Tibial nerve (tissue), 4 donors: ENCODE data around the gene EFNB3. TPM values are rescaled to one million over a fixed set of nuclear protein-coding genes. Genes with fewer than 3 reads are reported as not detected.

ENCODE experiments used
- DNase-seq, 2 donors: peaks; one replicate each; pipeline ENCODE4 v3.0.0-alpha.2; 2019; ENCODE audit warnings: low spot score in 2 of 2
- H3K27ac ChIP-seq, 4 donors: fragments of 200-600 bp; sonication (generic) in 3 of 4; one replicate each; pipeline ENCODE4 v1.5.1; 2017 to 2019; ENCODE audit warnings: mild to moderate bottlenecking in 1 of 4
- H3K27me3 ChIP-seq, 2 donors: fragments of 200-600 bp; sonication (generic) in 1 of 2; one replicate each; pipeline versions ENCODE4 v1.5.1 to v1.6.0; 2017 to 2019
- H3K36me3 ChIP-seq, 3 donors: fragments of 200-600 bp; sonication (generic); one replicate each; pipeline ENCODE4 v1.5.1; 2018 to 2019
- H3K4me1 ChIP-seq, 4 donors: fragments of 200-600 bp; sonication (generic) in 3 of 4; one replicate each; pipeline ENCODE4 v1.5.1; 2017 to 2019
- H3K4me3 ChIP-seq, 4 donors: fragments of 200-600 bp; sonication (generic) in 3 of 4; one replicate each; pipeline ENCODE4 v1.5.1; 2017 to 2019; ENCODE audit warnings: mild to moderate bottlenecking in 1 of 4, moderate library complexity in 1 of 4
- H3K9me3 ChIP-seq, 4 donors: fragments of 200-600 bp; sonication (generic) in 3 of 4; one replicate each; pipeline ENCODE4 v1.5.1; 2017 to 2019
- CTCF ChIP-seq, 5 experiments: fragments of 200-600 bp in 3 of 5; fragments of 450-650 bp in 2 of 5; sonication (generic) in 3 of 5; IDR thresholded peaks; one replicate each; pipeline ENCODE4 v1.5.1; 2016 to 2019; ENCODE audit warnings: antibody characterized with exemption in 5 of 5, mild to moderate bottlenecking in 3 of 5, moderate library complexity in 2 of 5
- EP300 ChIP-seq, 2 donors: sonication (generic); formaldehyde crosslinking; IDR thresholded peaks; one replicate each; pipeline ENCODE4 v1.6.1; 2017; ENCODE audit warnings: antibody characterized with exemption in 2 of 2, mild to moderate bottlenecking in 1 of 2
- POLR2A ChIP-seq, 2 donors: fragments of 450-650 bp; IDR thresholded peaks; one replicate each; pipeline ENCODE4 v1.6.1; 2017; ENCODE audit warnings: antibody characterized with exemption in 2 of 2, mild to moderate bottlenecking in 2 of 2, moderate library complexity in 2 of 2
- WGBS, 2 donors: methylation state at CpG; one replicate each; pipeline ENCODE4 v1.1.5; 2018; 5-methylcytosine and 5-hydroxymethylcytosine counted together
- total RNA-seq, 4 donors: library from RNA; depleted of rRNA; stranded (reverse); fragments of >200 nt; gene quantifications; one replicate each; pipeline ENCODE4 v1.1.0, GENCODE V29; 2016

EFNB3 gene
- total RNA-seq, 4 donors from 2014 or later = 0.20 to 0.21 TPM; not detected in 2

DNA sequence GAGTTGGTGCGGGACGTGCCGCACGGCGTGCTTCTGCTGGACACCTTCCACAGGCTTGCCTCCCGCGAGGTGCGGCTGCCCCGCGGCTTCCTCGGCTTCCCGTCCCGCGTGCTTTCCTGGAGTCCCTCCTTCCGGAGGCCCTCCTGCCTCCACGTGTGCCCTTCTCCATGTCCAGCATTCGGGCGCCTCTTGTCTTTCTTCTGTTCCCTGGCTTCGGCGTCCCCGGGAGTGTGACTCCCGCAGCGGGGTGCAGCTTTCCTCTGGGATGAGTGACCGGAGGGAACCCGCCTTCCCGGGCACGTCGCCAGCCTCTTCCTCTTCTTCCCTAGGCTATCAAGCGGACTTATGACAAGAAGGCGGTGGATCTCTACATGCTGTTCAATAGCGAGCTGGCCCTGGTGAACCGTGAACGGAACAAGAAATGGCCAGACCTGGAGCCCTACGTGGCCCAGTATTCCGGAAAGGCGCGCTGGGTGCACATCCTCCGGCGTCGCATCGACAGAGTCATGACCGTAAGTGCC lies 35.5 kb downstream of the EFNB3 start:
- H3K36me3 ChIP-seq = no peaks in the 10 kb centered on the region
- DNase-seq = no peak
- peaks cover 0 to 42% of the 10 kb centered on the region in 2 donors for H3K27me3 ChIP-seq
- no peak overlapping the region for H3K4me3 ChIP-seq
- H3K4me1 ChIP-seq = no peaks in the 10 kb centered on the region
- WGBS, 2 donors = 76 to 77% methylated on average over 38 to 42 of the region's 42 CpGs
- H3K9me3 ChIP-seq = no peaks in the 10 kb centered on the region
- H3K27ac ChIP-seq = no peak overlapping the region
- no peak for TF ChIP-seq CTCF (IDR thresholded peaks at IDR 0.05)
- TF ChIP-seq POLR2A (IDR thresholded peaks at IDR 0.05) = no peak
- TF ChIP-seq EP300 (IDR thresholded peaks at IDR 0.05) = no peak

- DNase-seq = no peak
- peaks cover 0 to 6% (median 0%) of the 10 kb centered on the region in 4 donors for H3K4me1 ChIP-seq
- H3K27me3 ChIP-seq = peaks cover 0 to 36% of the 10 kb centered on the region in 2 donors
- no peak for TF ChIP-seq EP300 (IDR thresholded peaks at IDR 0.05)
- no peak for TF ChIP-seq CTCF (IDR thresholded peaks at IDR 0.05)
- H3K27ac ChIP-seq = no peak overlapping the region
- WGBS, 2 donors = 87 to 90% methylated on average over 10 of the region's 10 CpGs
- no peaks in the 10 kb centered on the region for H3K9me3 ChIP-seq
- no peak overlapping the region for H3K4me3 ChIP-seq
- H3K36me3 ChIP-seq = no peaks in the 10 kb centered on the region
Observed at GRCh38 chr17:7742729-7743128, 37.7 kb downstream of the EFNB3 start.

GRCh38 chr17:7744416-7744815 lies 39.4 kb downstream of the EFNB3 start:
- Histone ChIP-seq H3K4me1 (peaks cover 0 to 6% (median 0%) of the 10 kb centered on the region in 4 donors), H3K9me3 (no peaks in the 10 kb centered on the region), H3K27me3 (peaks cover 0 to 28% of the 10 kb centered on the region in 2 donors), H3K27ac (no peak overlapping the region), H3K4me3 (no peak overlapping the region), H3K36me3 (no peaks in the 10 kb centered on the region)
- 75 to 76% methylated on average over 8 of the region's 8 CpGs for WGBS, 2 donors
- DNase-seq = no peak
- TF ChIP-seq EP300 (IDR thresholded peaks at IDR 0.05) = no peak
- TF ChIP-seq CTCF (IDR thresholded peaks at IDR 0.05) = no peak
- TF ChIP-seq POLR2A (IDR thresholded peaks at IDR 0.05) = no peak

DNA sequence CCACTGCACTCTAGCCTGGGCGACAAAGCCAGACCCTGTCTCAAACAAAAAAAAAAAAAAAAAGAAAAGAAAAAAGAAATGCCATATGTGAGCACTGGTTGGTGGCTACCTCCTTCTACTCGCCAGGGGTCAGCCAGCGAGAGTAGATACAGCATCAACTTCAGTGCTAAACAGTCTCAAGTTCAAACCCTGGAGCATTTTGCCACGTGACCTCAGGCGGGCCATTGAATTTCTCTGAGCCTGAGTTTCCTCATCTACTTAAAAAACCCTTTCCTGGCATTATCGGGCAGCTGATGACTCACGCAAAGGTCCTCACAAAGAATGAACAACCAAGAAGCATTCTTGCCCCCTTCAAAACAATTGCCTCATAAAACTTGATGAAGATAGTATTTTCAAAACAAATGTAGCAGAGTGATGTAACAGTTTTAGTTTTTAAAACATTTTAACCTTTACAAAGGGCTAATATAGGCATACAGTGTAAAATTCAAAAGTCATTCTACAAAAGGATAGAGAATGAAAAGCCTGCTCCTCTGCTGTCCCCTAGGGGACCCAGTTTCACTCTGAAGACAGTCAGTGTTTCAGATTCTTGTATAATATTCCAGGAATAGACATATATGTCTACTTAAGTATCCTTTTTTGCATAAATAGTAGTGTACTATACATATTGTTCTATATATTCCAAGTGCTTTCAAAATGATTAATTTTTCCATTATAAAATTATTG lies 40.9 kb downstream of the EFNB3 start:
- Histone ChIP-seq H3K9me3 (peaks cover 0 to 2% (median 0%) of the 10 kb centered on the region in 4 donors), H3K4me3 (no peak overlapping the region), H3K27me3 (peaks cover 0 to 13% of the 10 kb centered on the region in 2 donors), H3K27ac (peak overlapping the region in 2 of 4 donors; percentile 18 to 39), H3K4me1 (peaks cover 0 to 6% (median 0%) of the 10 kb centered on the region in 4 donors), H3K36me3 (no peaks in the 10 kb centered on the region)
- WGBS, 2 donors = 31 to 37% methylated on average over 7 of the region's 7 CpGs
- TF ChIP-seq EP300 (IDR thresholded peaks at IDR 0.05) (no peak), CTCF (IDR thresholded peaks at IDR 0.05) (peak in 1 of 5 experiments; percentile 20), POLR2A (IDR thresholded peaks at IDR 0.05) (no peak)
- peak in 1 of 2 donors; percentile 10 for DNase-seq

DNA sequence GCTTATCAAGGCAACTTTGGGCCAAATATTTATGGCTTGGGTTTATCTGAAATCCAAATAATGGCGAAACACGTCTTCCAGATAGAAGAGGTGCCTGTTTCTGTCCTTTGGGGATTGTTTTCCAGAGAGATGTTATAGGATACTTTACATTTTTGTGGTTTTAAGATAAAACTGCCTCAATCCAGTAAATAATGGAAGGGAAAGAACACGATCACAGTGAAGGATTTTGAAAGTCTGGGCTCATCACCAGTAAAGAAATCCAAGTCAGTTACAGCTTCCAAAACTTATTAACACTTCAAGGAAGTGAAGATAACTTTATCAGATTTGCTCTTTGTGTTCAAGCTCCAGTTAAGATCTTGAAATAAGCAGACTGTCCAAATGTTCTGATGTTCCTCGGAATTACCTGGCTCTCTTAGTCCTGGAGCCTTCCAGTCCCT lies 42.7 kb downstream of the EFNB3 start:
- 59 to 63% methylated on average over 4 of the region's 4 CpGs for WGBS, 2 donors
- no peak for TF ChIP-seq POLR2A (IDR thresholded peaks at IDR 0.05)
- no peak for TF ChIP-seq EP300 (IDR thresholded peaks at IDR 0.05)
- no peak for TF ChIP-seq CTCF (IDR thresholded peaks at IDR 0.05)
- Histone ChIP-seq H3K9me3 (peaks cover 0 to 2% (median 0%) of the 10 kb centered on the region in 4 donors), H3K36me3 (no peaks in the 10 kb centered on the region), H3K27me3 (no peaks in the 10 kb centered on the region), H3K4me3 (no peak overlapping the region), H3K4me1 (peaks cover 0 to 6% (median 0%) of the 10 kb centered on the region in 4 donors), H3K27ac (no peak overlapping the region)
- DNase-seq = no peak
